ENCODE results near the gene BFSP1. TPM values are rescaled to one million over a fixed set of nuclear protein-coding genes. Genes with fewer than 3 reads are reported as not detected.

Gene BFSP1
- total RNA-seq, 4 donors from 2014 or later, result 1.5 to 5.1 (median 3.1) TPM

DNA sequence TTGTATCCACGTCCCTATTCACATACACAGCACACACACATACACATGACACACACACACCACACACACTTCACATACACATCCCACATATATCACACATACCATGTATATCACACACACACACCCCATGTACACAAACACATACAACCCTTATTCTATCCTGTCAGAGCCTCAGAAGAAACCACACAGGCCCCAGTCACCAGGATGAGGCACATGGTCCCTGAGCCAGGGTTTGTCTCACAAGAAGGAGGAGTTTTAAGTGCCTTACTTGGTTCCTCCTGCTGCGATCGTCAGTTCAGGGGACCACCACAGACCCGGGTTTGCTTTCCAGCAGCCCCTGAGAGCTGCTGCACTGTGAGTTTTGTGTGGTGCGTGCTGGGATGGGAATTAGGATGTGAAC, 23.6 kb downstream of the BFSP1 start:
- no peak for TF ChIP-seq POLR2A (IDR thresholded peaks at IDR 0.05)
- TF ChIP-seq, protein P1, sequence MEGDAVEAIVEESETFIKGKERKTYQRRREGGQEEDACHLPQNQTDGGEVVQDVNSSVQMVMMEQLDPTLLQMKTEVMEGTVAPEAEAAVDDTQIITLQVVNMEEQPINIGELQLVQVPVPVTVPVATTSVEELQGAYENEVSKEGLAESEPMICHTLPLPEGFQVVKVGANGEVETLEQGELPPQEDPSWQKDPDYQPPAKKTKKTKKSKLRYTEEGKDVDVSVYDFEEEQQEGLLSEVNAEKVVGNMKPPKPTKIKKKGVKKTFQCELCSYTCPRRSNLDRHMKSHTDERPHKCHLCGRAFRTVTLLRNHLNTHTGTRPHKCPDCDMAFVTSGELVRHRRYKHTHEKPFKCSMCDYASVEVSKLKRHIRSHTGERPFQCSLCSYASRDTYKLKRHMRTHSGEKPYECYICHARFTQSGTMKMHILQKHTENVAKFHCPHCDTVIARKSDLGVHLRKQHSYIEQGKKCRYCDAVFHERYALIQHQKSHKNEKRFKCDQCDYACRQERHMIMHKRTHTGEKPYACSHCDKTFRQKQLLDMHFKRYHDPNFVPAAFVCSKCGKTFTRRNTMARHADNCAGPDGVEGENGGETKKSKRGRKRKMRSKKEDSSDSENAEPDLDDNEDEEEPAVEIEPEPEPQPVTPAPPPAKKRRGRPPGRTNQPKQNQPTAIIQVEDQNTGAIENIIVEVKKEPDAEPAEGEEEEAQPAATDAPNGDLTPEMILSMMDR (IDR thresholded peaks at IDR 0.05), result no peak
- H3K27ac ChIP-seq, result no peak overlapping the region
- intact Hi-C loops (cut with DNase I; ENCODE audit: low total_unique reads), result no loop called here

DNA sequence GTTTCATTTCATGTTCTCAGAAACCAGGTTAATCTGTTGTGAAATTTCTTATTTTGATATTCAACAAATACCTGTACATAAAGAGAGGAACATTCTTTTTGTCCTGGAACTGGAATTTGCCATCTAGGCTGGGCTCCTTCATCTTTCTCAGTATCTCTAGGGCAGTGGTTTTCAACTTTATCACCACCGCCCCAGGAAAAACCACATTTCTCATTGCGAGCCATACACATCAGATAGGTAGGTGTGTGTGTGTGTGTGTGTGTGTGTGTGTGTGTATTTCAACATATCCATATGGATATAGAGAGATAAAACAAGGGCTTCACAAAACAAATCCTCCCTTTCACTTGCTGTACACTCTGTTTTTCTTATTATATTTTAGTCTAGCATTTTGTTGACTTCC, 24.1 kb downstream of the BFSP1 start:
- Histone ChIP-seq H3K27me3 (no peaks in the 10 kb centered on the region), H3K36me3 (no peaks in the 10 kb centered on the region), H3K4me3 (no peak overlapping the region), H3K27ac (no peak overlapping the region), H3K4me1 (no peaks in the 10 kb centered on the region), H3K9me3 (no peaks in the 10 kb centered on the region)
- intact Hi-C loops (cut with DNase I; ENCODE audit: low total_unique reads), result no loop called here
- no peak for TF ChIP-seq POLR2A (IDR thresholded peaks at IDR 0.05)
- TF ChIP-seq, protein P1 (IDR thresholded peaks at IDR 0.05), result no peak
- DNase-seq, result no peak

More for the DNA sequence above, 23.6 kb downstream of the BFSP1 start:
- Histone ChIP-seq H3K4me1 (no peaks in the 10 kb centered on the region), H3K9me3 (no peaks in the 10 kb centered on the region), H3K4me3 (no peak overlapping the region), H3K27me3 (no peaks in the 10 kb centered on the region), H3K36me3 (no peaks in the 10 kb centered on the region)
- DNase-seq, result no peak

DNA sequence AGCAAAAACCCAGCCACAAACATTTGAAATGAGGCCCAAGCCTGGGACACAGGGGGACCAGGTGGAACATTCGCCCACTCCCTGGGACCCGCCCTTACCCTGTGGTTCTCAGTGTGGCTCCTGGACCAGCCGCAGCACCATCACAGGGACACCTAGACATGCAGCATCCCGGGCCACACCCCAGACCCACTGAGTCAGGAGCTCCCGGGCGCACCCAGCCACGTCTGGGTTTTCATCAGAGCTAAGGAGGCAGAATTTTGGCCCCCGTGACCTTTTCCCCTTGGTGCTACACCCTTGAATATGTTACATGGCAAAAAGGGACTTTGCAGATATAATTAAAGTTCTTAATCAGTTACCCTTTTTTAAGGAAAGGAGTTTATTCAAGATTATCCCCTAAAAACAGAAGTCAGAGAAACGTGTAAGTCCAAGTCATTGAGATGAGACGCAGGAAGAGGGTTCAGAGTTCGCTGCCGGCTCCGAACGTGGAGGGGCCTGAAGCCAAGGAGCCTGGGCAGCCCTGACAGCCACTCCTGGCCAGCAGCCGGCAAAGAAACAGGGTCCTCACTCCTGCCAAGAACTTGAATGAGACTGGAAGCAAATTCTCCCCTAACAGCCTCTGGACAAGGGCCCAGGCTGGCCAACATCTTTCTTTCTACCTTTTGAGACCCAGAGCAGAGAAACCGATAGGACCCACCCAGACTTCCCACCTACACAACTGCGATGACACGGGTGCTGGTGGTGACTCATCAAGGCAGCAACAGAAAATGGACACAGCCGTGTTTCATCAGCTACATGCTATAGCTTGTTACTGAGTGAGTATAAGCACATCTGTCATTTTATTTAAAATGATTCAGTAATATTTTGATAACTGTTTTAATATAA, 25.3 kb downstream of the BFSP1 start:
- Histone ChIP-seq H3K4me3 (peak overlapping the region in 1 of 2 donors; percentile 49), H3K36me3 (no peaks in the 10 kb centered on the region), H3K4me1 (no peaks in the 10 kb centered on the region), H3K27ac (peak overlapping the region; percentile 44 to 47), H3K9me3 (no peaks in the 10 kb centered on the region), H3K27me3 (no peaks in the 10 kb centered on the region)
- intact Hi-C loops (cut with DNase I; ENCODE audit: low total_unique reads), result no loop called here
- DNase-seq, result no peak
- TF ChIP-seq POLR2A (IDR thresholded peaks at IDR 0.05), result no peak
- TF ChIP-seq, protein P1 (IDR thresholded peaks at IDR 0.05), result no peak

DNA sequence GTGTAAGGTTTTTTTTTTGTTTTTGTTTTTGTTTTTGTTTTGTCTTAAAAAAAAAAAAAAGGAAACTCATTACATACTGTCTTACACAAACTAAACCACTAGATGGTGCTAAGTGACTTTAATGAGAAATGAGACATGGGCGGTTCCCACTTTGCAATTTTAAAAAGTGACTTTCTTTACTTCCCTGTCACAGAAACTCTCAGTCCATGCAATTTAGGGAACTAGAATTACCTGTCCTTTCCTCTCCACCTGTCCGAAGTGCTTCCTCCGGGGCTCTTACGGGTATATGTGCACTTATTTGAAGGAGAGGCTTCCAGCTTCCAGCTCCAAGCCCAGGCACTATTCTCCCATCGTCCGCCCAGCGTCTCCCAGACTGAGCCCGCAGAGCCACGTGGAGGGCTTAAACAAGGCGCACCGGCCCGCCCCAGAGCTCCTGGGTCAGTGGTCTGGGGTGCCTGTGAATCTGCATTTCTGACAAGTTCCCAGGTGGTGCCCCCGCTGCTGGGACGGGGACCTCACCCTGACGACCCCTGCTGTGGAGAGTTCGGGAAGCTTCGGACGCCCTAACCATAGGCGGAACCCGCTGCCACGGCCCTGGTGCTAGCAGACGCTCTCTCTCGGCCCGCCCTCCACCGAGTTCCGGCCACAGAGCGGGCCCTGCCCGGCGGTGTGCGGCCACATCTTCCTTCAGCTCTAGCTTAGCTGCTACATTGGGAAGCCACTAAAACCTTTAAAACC, 26.1 kb downstream of the BFSP1 start:
- intact Hi-C loops (cut with DNase I; ENCODE audit: low total_unique reads), result loop anchor here (5.0 kb wide), 1 partner anchor 112 kb away; no protein-coding TSS in a partner anchor
- H3K9me3 ChIP-seq, result no peaks in the 10 kb centered on the region
- H3K27ac ChIP-seq, result peak overlapping the region; percentile 44 to 47
- DNase-seq, result peak; percentile 40 to 53
- no peaks in the 10 kb centered on the region for H3K27me3 ChIP-seq
- no peaks in the 10 kb centered on the region for H3K4me1 ChIP-seq
- peak overlapping the region; percentile 41 to 49 for H3K4me3 ChIP-seq
- no peaks in the 10 kb centered on the region for H3K36me3 ChIP-seq
- TF ChIP-seq, protein P1 (IDR thresholded peaks at IDR 0.05), result peak; percentile 67 to 84 (median 76)
- no peak for TF ChIP-seq POLR2A (IDR thresholded peaks at IDR 0.05)
